Endothelial cell (in vitro differentiated cells): Measurements from ENCODE around the gene CENPH. TPM values are rescaled to one million over a fixed set of nuclear protein-coding genes. Genes with fewer than 3 reads are reported as not detected.

Experiments used
- DNase-seq: peaks from one replicate; pipeline ENCODE4 v3.0.0; 2021; ENCODE audit warnings: low spot score
- H3K27ac Mint-ChIP-seq: one replicate; pipeline ENCODE4 v1.8.0; 2021; ENCODE audit warnings: mixed read lengths, inconsistent platforms; ENCODE audit not compliant: unreplicated experiment
- H3K27me3 Mint-ChIP-seq: one replicate; pipeline ENCODE4 v1.8.0; 2021; ENCODE audit warnings: mild to moderate bottlenecking, moderate library complexity, mixed read lengths, inconsistent platforms; ENCODE audit not compliant: unreplicated experiment
- H3K36me3 Mint-ChIP-seq: one replicate; pipeline ENCODE4 v1.8.0; 2021; ENCODE audit warnings: mild to moderate bottlenecking, low read depth, mixed read lengths, inconsistent platforms; ENCODE audit not compliant: unreplicated experiment
- H3K4me1 Mint-ChIP-seq: one replicate; pipeline ENCODE4 v1.8.0; 2021; ENCODE audit warnings: mild to moderate bottlenecking, mixed read lengths, inconsistent platforms; ENCODE audit not compliant: unreplicated experiment
- H3K4me3 Mint-ChIP-seq: one replicate; pipeline ENCODE4 v1.8.0; 2021; ENCODE audit warnings: mild to moderate bottlenecking, mixed read lengths, inconsistent platforms; ENCODE audit not compliant: unreplicated experiment
- H3K9me3 Mint-ChIP-seq: one replicate; pipeline ENCODE4 v1.8.0; 2021; ENCODE audit warnings: mixed read lengths, inconsistent platforms; ENCODE audit not compliant: unreplicated experiment
- CTCF ChIP-seq: fragments of 200-600 bp; sonication (generic); IDR thresholded peaks from one replicate; pipeline ENCODE4 v1.5.0; 2021; ENCODE audit warnings: antibody characterized with exemption; ENCODE audit not compliant: unreplicated experiment
- total RNA-seq: library from RNA; stranded (reverse); fragmentation: NEBNext Ultra II Directional; extraction: Animal tissue kit (Norgen Biotek cat#: 25700); gene quantifications from one replicate; pipeline ENCODE4 v1.2.1, GENCODE V29; 2021; ENCODE audit not compliant: unreplicated experiment

The CENPH gene
- total RNA-seq, 1 donor from 2014 or later = 13.1 TPM

- peaks cover 20% of the 10 kb centered on the region for H3K4me1 Mint-ChIP-seq
- TF ChIP-seq CTCF = no peak
- peak; percentile 98 for DNase-seq
- no peaks in the 10 kb centered on the region for H3K9me3 Mint-ChIP-seq
- H3K27me3 Mint-ChIP-seq = peaks cover 13% of the 10 kb centered on the region
- H3K27ac Mint-ChIP-seq = peak within 1 kb of the TSS; percentile 58
- peak within 1 kb of the TSS; percentile 98 for H3K4me3 Mint-ChIP-seq
- H3K36me3 Mint-ChIP-seq = peaks cover 4% of the 10 kb centered on the region
Measured at GRCh38 chr5:69166686-69167492, 22.5 kb upstream of the CENPH start, which contains the start of gene CCNB1. Gene CCNB1 (plus strand): TSS chr5:69167150. CDS start chr5:69167263, 113 bp downstream.

GRCh38 chr5:69167493-69167855 lies 21.9 kb upstream of the CENPH start:
- Mint-ChIP-seq H3K9me3 (no peaks in the 10 kb centered on the region), H3K27me3 (peaks cover 13% of the 10 kb centered on the region), H3K36me3 (peaks cover 4% of the 10 kb centered on the region), H3K4me3 (peak overlapping the region; percentile 98), H3K27ac (peak overlapping the region; percentile 58), H3K4me1 (peaks cover 20% of the 10 kb centered on the region)
- DNase-seq = peak; percentile 11
- no peak for TF ChIP-seq CTCF

DNA sequence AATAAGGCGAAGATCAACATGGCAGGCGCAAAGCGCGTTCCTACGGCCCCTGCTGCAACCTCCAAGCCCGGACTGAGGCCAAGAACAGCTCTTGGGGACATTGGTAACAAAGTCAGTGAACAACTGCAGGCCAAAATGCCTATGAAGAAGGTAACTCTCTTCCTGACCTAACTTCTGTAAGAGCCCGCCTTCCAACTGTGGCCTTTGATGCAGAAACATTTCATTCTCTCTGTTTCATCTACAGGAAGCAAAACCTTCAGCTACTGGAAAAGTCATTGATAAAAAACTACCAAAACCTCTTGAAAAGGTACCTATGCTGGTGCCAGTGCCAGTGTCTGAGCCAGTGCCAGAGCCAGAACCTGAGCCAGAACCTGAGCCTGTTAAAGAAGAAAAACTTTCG lies 21.5 kb upstream of the CENPH start:
- DNase-seq = no peak
- H3K36me3 Mint-ChIP-seq = peaks cover 4% of the 10 kb centered on the region
- peaks cover 20% of the 10 kb centered on the region for H3K4me1 Mint-ChIP-seq
- peak overlapping the region; percentile 98 for H3K4me3 Mint-ChIP-seq
- peaks cover 13% of the 10 kb centered on the region for H3K27me3 Mint-ChIP-seq
- no peak for TF ChIP-seq CTCF
- peak overlapping the region; percentile 58 for H3K27ac Mint-ChIP-seq
- no peaks in the 10 kb centered on the region for H3K9me3 Mint-ChIP-seq

GRCh38 chr5:69170495-69170894 lies 18.9 kb upstream of the CENPH start:
- H3K36me3 Mint-ChIP-seq = peaks cover 16% of the 10 kb centered on the region

More at GRCh38 chr5:69170495-69170894, 18.9 kb upstream of the CENPH start:
- peaks cover 20% of the 10 kb centered on the region for H3K4me1 Mint-ChIP-seq
- DNase-seq = no peak
- H3K4me3 Mint-ChIP-seq = no peak overlapping the region
- H3K27me3 Mint-ChIP-seq = peaks cover 12% of the 10 kb centered on the region
- H3K27ac Mint-ChIP-seq = no peak overlapping the region
- no peaks in the 10 kb centered on the region for H3K9me3 Mint-ChIP-seq
- TF ChIP-seq CTCF = no peak
